ENCODE measurements around the gene CEP164. TPM values are rescaled to one million over a fixed set of nuclear protein-coding genes. Genes with fewer than 3 reads are reported as not detected.

The CEP164 gene
- total RNA-seq, 1 experiment from 2014 or later: 22.2 TPM

- ChIA-PET CTCF (interaction anchor here (0.7 kb wide), 1 partner anchor 565 kb away, joined by 3 read pairs; no protein-coding TSS in a partner anchor), RAD21 (ENCODE audit: low non-redundant PET in 1 of 2, low total read pairs in 2 of 2, uncharacterized antibody in 2 of 2, unreplicated experiment in 2 of 2) (no interaction called here), POLR2A (interaction anchor here (0.7 kb wide), 1 partner anchor 23 kb away, joined by 3 read pairs; no protein-coding TSS in a partner anchor)
- Histone ChIP-seq H4K20me1 (ENCODE audit: insufficient read depth) (no peaks in the 10 kb centered on the region), H3K9me2 (ENCODE audit: insufficient read depth) (no peaks in the 10 kb centered on the region), H3K36me3 (ENCODE audit: control insufficient read depth in 1 of 2, insufficient read depth in 2 of 2, low read length in 2 of 2) (no peaks in the 10 kb centered on the region; a peak in 1 of 4 replicates), H2AFZ (ENCODE audit: low read depth, low read length, poor library complexity, severe bottlenecking) (no peak overlapping the region), H3K4me1 (ENCODE audit: control insufficient read depth in 1 of 2, insufficient read depth in 2 of 2, low read length in 2 of 2) (peaks cover 0 to 2% of the 10 kb centered on the region in 2 experiments; a peak in 2 of 4 replicates), H3K79me2 (ENCODE audit: insufficient read depth, low read length) (no peaks in the 10 kb centered on the region), H3K27ac (ENCODE audit: low read depth, low read length) (no peak overlapping the region), H3K27me3 (ENCODE audit: insufficient read depth, low read length) (no peaks in the 10 kb centered on the region), H3K4me3 (replicated peaks in 1 of 2; ENCODE audit: low read depth in 1 of 2, low read length in 2 of 2) (no peak overlapping the region), H3K9me3 (ENCODE audit: control insufficient read depth in 1 of 2, insufficient read depth in 1 of 2, low read depth in 1 of 2, low read length in 2 of 2) (no peaks in the 10 kb centered on the region), H3K4me2 (ENCODE audit: low read length) (no peak overlapping the region), H3K9ac (ENCODE audit: low read length) (no peak overlapping the region)
- TF ChIP-seq SRF (IDR thresholded peaks at IDR 0.05; ENCODE audit: low read depth): no peak
- TF ChIP-seq CEBPB (IDR thresholded peaks at IDR 0.05; ENCODE audit: low read depth): no peak
- no peak for TF ChIP-seq EZH2 (IDR thresholded peaks at IDR 0.05)
- TF ChIP-seq ELF1 (IDR thresholded peaks at IDR 0.05; ENCODE audit: borderline replicate concordance, low read depth): no peak
- TF ChIP-seq YY1 (IDR thresholded peaks at IDR 0.05; ENCODE audit: extremely low read depth, insufficient replicate concordance, low read depth, low read length): no peak
- TF ChIP-seq ZFX (IDR thresholded peaks at IDR 0.05): no peak
- TF ChIP-seq REST (IDR thresholded peaks at IDR 0.05; ENCODE audit: low read depth): no peak
- TF ChIP-seq RAD21 (IDR thresholded peaks at IDR 0.05; ENCODE audit: low read depth): no peak
- no peak for TF ChIP-seq FOSL1 (IDR thresholded peaks at IDR 0.05; ENCODE audit: low read depth)
- no peak for TF ChIP-seq POLR2A (IDR thresholded peaks at IDR 0.05; ENCODE audit: borderline replicate concordance, extremely low read depth, insufficient read depth, insufficient read length)
- no peak for TF ChIP-seq ZNF274 (IDR thresholded peaks at IDR 0.05; ENCODE audit: low read depth, low read length)
- TF ChIP-seq, protein P1, sequence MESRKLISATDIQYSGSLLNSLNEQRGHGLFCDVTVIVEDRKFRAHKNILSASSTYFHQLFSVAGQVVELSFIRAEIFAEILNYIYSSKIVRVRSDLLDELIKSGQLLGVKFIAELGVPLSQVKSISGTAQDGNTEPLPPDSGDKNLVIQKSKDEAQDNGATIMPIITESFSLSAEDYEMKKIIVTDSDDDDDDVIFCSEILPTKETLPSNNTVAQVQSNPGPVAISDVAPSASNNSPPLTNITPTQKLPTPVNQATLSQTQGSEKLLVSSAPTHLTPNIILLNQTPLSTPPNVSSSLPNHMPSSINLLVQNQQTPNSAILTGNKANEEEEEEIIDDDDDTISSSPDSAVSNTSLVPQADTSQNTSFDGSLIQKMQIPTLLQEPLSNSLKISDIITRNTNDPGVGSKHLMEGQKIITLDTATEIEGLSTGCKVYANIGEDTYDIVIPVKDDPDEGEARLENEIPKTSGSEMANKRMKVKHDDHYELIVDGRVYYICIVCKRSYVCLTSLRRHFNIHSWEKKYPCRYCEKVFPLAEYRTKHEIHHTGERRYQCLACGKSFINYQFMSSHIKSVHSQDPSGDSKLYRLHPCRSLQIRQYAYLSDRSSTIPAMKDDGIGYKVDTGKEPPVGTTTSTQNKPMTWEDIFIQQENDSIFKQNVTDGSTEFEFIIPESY (IDR thresholded peaks at IDR 0.05; ENCODE audit: extremely low read depth, insufficient replicate concordance, low read length): no peak
- TF ChIP-seq TCF7L2 (IDR thresholded peaks at IDR 0.05; ENCODE audit: borderline replicate concordance, extremely low read depth, insufficient read depth, insufficient read length): no peak
- TF ChIP-seq JUND (IDR thresholded peaks at IDR 0.05): no peak
- intact Hi-C loops (cut with micrococcal nuclease): no loop called here
- ATAC-seq: no peak
- no peak for DNase-seq (ENCODE audit: low read depth, low spot score)
- no TSS peak for BruUV-seq (replicated peaks)
Measured at GRCh38 chr11:117335399-117335798, 7.7 kb downstream of the CEP164 start.
